Loucy (cell line): ENCODE measurements around the gene FAM20C.

Experiments used
- H2AFZ ChIP-seq: fragments of 200-600 bp; sonication (generic); 2 replicates; pipeline ENCODE4 v1.6.0; 2016; ENCODE audit warnings: antibody characterized with exemption, mild to moderate bottlenecking, low read length, moderate library complexity
- H3F3A ChIP-seq: fragments of 200-600 bp; 2 replicates; pipeline ENCODE4 v1.6.0; 2016; ENCODE audit warnings: antibody characterized with exemption, low read depth, mild to moderate bottlenecking
- H3K27me3 ChIP-seq: fragments of 200-600 bp; sonication (generic); 2 replicates; pipeline ENCODE4 v1.6.1; 2014; ENCODE audit warnings: low read length, mild to moderate bottlenecking; ENCODE audit not compliant: insufficient read depth, poor library complexity, severe bottlenecking
- H3K36me3 ChIP-seq: fragments of 200-600 bp; sonication (generic); 2 replicates; pipeline ENCODE4 v1.6.1; 2016; ENCODE audit warnings: low read length; ENCODE audit not compliant: insufficient read depth
- H3K4me1 ChIP-seq: fragments of 200-600 bp; sonication (generic); 2 replicates; pipeline ENCODE4 v1.5.1; 2014; ENCODE audit warnings: low read length, mild to moderate bottlenecking; ENCODE audit not compliant: insufficient read depth, poor library complexity, severe bottlenecking
- H3K4me2 ChIP-seq: fragments of 200-600 bp; sonication (generic); 2 replicates; pipeline ENCODE4 v1.6.0; 2014; ENCODE audit warnings: antibody characterized with exemption, low read length, low read depth, mild to moderate bottlenecking; ENCODE audit not compliant: poor library complexity, severe bottlenecking
- H3K4me3 ChIP-seq: fragments of 200-600 bp; sonication (generic); 2 replicates; pipeline ENCODE4 v1.5.1; 2014; ENCODE audit warnings: low read length, mild to moderate bottlenecking, mixed read lengths; ENCODE audit not compliant: poor library complexity, severe bottlenecking
- H3K79me2 ChIP-seq: fragments of 200-600 bp; sonication (generic); 2 replicates; pipeline ENCODE4 v1.6.1; 2014; ENCODE audit warnings: low read length; ENCODE audit not compliant: insufficient read depth
- H3K9ac ChIP-seq: fragments of 200-600 bp; sonication (generic); 2 replicates; pipeline ENCODE4 v1.6.0; 2014; ENCODE audit warnings: mild to moderate bottlenecking, low read depth, low read length, moderate library complexity; ENCODE audit not compliant: poor library complexity, severe bottlenecking
- H3K9me2 ChIP-seq: fragments of 200-600 bp; sonication (generic); replicated peaks from 2 replicates; pipeline ENCODE4 v1.6.1; 2016; ENCODE audit warnings: low read depth, low read length, mixed read lengths
- H3K9me3 ChIP-seq: fragments of 200-600 bp; sonication (generic); 2 replicates; pipeline ENCODE4 v1.6.1; 2014; ENCODE audit warnings: mild to moderate bottlenecking, antibody characterized with exemption, low read length, low read depth; ENCODE audit not compliant: insufficient read depth
- H4K20me1 ChIP-seq: fragments of 200-600 bp; sonication (generic); 2 replicates; pipeline ENCODE4 v1.6.0; 2014; ENCODE audit warnings: antibody characterized with exemption, low read length, mild to moderate bottlenecking; ENCODE audit not compliant: insufficient read depth, poor library complexity, severe bottlenecking
- EZH2phosphoT487 ChIP-seq: fragments of 200-600 bp; IDR thresholded peaks from 2 replicates; pipeline ENCODE4 v1.6.1; 2018; ENCODE audit warnings: antibody characterized with exemption, mild to moderate bottlenecking, moderate library complexity, borderline replicate concordance
- TF ChIP-seq, protein P1 (sequence below): fragments of 200-600 bp; sonication (generic); conservative IDR thresholded peaks from 2 replicates; pipeline ENCODE4 v1.5.1; 2014; ENCODE audit warnings: mild to moderate bottlenecking, antibody characterized with exemption, low read length

Gene FAM20C

GRCh38 chr7:265998-266850, 73.9 kb downstream of the FAM20C start:
- TF ChIP-seq EZH2phosphoT487 = no peak
- TF ChIP-seq, protein P1, sequence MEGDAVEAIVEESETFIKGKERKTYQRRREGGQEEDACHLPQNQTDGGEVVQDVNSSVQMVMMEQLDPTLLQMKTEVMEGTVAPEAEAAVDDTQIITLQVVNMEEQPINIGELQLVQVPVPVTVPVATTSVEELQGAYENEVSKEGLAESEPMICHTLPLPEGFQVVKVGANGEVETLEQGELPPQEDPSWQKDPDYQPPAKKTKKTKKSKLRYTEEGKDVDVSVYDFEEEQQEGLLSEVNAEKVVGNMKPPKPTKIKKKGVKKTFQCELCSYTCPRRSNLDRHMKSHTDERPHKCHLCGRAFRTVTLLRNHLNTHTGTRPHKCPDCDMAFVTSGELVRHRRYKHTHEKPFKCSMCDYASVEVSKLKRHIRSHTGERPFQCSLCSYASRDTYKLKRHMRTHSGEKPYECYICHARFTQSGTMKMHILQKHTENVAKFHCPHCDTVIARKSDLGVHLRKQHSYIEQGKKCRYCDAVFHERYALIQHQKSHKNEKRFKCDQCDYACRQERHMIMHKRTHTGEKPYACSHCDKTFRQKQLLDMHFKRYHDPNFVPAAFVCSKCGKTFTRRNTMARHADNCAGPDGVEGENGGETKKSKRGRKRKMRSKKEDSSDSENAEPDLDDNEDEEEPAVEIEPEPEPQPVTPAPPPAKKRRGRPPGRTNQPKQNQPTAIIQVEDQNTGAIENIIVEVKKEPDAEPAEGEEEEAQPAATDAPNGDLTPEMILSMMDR = no peak
- Histone ChIP-seq H3K27me3 (no peaks in the 10 kb centered on the region), H3K9me2 (no peaks in the 10 kb centered on the region), H3K4me2 (no peak overlapping the region), H3F3A (no peaks in the 10 kb centered on the region), H3K9ac (no peak overlapping the region), H3K9me3 (peaks cover 18% of the 10 kb centered on the region; the same call in 1 of the 2 replicates), H3K4me1 (no peaks in the 10 kb centered on the region), H4K20me1 (no peaks in the 10 kb centered on the region), H3K36me3 (no peaks in the 10 kb centered on the region), H2AFZ (no peak overlapping the region), H3K4me3 (no peak overlapping the region), H3K79me2 (no peaks in the 10 kb centered on the region)

DNA sequence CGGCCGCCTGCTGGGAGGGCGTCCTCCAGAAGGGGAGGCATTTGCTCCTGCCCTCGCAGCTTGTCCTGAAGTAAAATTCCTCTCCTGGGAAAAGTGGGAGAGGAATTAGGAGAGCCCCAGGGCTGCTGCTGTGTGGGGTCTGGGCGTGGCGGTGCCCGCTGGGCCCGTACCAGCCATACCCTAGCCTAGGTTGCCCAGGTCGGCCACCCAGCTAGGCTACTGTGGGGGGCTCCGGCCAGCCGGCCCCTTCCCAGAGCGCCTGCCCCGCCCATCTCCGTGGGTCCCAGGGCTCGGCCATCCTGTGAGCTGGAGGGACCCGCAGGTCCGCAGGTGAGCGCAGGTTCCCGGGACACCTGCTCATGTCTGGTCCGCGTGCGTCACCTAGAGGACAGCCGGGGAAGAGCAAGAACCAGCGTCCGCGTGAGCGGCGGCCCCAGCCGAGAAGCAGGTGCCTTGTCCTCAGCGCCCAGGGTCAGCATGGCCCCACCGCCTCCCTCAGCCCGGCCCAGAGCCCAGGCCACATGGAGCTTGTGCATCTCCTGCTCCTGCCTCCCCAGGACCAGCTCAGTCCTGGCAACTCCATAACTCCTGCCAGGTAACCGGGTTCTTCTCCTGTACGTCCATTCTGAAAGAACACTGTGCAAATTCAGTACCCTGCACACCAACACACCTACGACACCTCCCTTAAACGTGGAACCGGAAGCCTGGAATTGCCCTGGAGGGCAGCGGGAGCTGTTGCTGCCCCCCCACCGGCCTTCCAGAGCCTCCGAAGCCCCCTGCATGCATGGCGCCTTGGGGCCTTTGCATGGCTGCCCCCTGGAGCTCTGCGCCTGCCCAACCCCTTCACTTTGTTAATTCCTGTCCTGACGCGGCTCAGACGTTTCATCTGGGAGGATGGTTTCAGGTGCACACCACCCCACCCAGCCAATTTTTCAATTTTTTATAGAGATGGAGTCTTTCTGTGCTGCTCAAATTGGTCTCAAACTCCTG, 74.8 kb downstream of the FAM20C start:
- H3K9me2 ChIP-seq = no peaks in the 10 kb centered on the region
- no peaks in the 10 kb centered on the region for H3K4me1 ChIP-seq
- no peak for TF ChIP-seq EZH2phosphoT487
- H3K27me3 ChIP-seq = no peaks in the 10 kb centered on the region
- H3K9ac ChIP-seq = no peak overlapping the region
- no peaks in the 10 kb centered on the region for H3K79me2 ChIP-seq
- no peaks in the 10 kb centered on the region for H3F3A ChIP-seq
- H3K4me3 ChIP-seq = no peak overlapping the region
- no peaks in the 10 kb centered on the region for H4K20me1 ChIP-seq
- H3K36me3 ChIP-seq = no peaks in the 10 kb centered on the region
- peaks cover 10% of the 10 kb centered on the region; the same call in 1 of the 2 replicates for H3K9me3 ChIP-seq
- H2AFZ ChIP-seq = no peak overlapping the region
- no peak overlapping the region for H3K4me2 ChIP-seq

DNA sequence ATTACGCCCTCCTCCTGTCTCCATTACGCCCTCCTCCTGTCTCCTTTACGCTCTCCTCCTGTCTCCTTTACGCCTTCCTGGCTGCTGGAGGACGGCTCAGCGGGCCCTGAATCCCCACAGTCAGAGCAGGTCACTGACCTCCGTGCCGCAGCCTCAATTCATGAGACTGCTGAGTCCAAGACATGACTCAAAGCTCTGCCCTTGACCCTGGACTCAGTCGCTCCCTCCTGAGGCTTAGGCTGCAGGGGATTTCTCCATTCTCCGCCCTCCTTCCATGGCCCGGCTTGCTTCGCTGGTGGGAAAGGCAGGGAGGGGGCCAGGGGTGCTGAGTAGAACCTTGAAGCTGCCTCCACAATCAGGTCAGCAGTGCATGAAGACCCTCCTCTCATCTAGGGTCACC, 76.6 kb downstream of the FAM20C start:
- TF ChIP-seq, protein P1 = no peak
- no peak for TF ChIP-seq EZH2phosphoT487
- no peaks in the 10 kb centered on the region for H3K9me2 ChIP-seq
- H3K4me1 ChIP-seq = no peaks in the 10 kb centered on the region
- H3K9me3 ChIP-seq = peaks cover 11% of the 10 kb centered on the region; the same call in 1 of the 2 replicates
- H3K4me3 ChIP-seq = no peak overlapping the region
- H4K20me1 ChIP-seq = no peaks in the 10 kb centered on the region
- H3K9ac ChIP-seq = no peak overlapping the region
- H3K36me3 ChIP-seq = no peaks in the 10 kb centered on the region
- no peaks in the 10 kb centered on the region for H3K27me3 ChIP-seq
- H3K79me2 ChIP-seq = no peaks in the 10 kb centered on the region
- H3F3A ChIP-seq = no peaks in the 10 kb centered on the region
- no peak overlapping the region for H2AFZ ChIP-seq
- H3K4me2 ChIP-seq = no peak overlapping the region
